Fibroblast of lung (primary cell): ENCODE data around the gene ERICH4. TPM values are rescaled to one million over a fixed set of nuclear protein-coding genes. Genes with fewer than 3 reads are reported as not detected.

ENCODE experiments used
- DNase-seq, 2 donors: peaks; one replicate each; pipeline versions ENCODE4 v3.0.0 to v3.0.0-alpha.2; 2010; ENCODE audit warnings: low read depth in 2 of 2
- H2AFZ ChIP-seq: 2 replicates; pipeline ENCODE4 v1.5.1; 2012; ENCODE audit warnings: low read length, control low read depth, inconsistent platforms
- H3K27ac ChIP-seq: 2 replicates; pipeline ENCODE4 v1.5.1; 2011; ENCODE audit warnings: low read length, control low read depth; ENCODE audit not compliant: insufficient read depth
- H3K27me3 ChIP-seq: 2 replicates; pipeline ENCODE4 v1.5.1; 2011; ENCODE audit warnings: mild to moderate bottlenecking, low read length; ENCODE audit not compliant: control insufficient read depth, insufficient read depth
- H3K36me3 ChIP-seq: 2 replicates; pipeline ENCODE4 v1.5.1; 2011; ENCODE audit warnings: low read length; ENCODE audit not compliant: control insufficient read depth, insufficient read depth
- H3K4me1 ChIP-seq: 2 replicates; pipeline ENCODE4 v1.5.1; 2011; ENCODE audit warnings: low read length; ENCODE audit not compliant: control insufficient read depth, insufficient read depth; ENCODE audit errors: extremely low read depth
- H3K4me2 ChIP-seq: 2 replicates; pipeline ENCODE4 v1.5.1; 2011; ENCODE audit warnings: low read length, control low read depth; ENCODE audit not compliant: insufficient read depth; ENCODE audit errors: extremely low read depth
- H3K4me3 ChIP-seq, 4 experiments: fragments of 200-600 bp in 1 of 4; sonication (generic) in 1 of 4; replicated peaks in 1 of 4; 2 replicates each; pipeline ENCODE4 v1.5.1; 2011 to 2016; ENCODE audit warnings: low read length in 4 of 4, low read depth in 3 of 4, mild to moderate bottlenecking in 3 of 4, control low read depth in 2 of 4, inconsistent platforms in 1 of 4, mixed read lengths in 1 of 4; ENCODE audit not compliant: insufficient read depth in 1 of 4; ENCODE audit errors: control extremely low read depth in 1 of 4
- H3K79me2 ChIP-seq: 2 replicates; pipeline ENCODE4 v1.5.1; 2012; ENCODE audit warnings: mild to moderate bottlenecking, low read length, inconsistent platforms; ENCODE audit not compliant: control insufficient read depth, insufficient read depth
- H3K9ac ChIP-seq: 2 replicates; pipeline ENCODE4 v1.5.1; 2011; ENCODE audit warnings: mild to moderate bottlenecking, low read length, control low read depth; ENCODE audit not compliant: insufficient read depth
- H3K9me3 ChIP-seq: 2 replicates; pipeline ENCODE4 v1.5.1; 2012; ENCODE audit warnings: low read depth, low read length; ENCODE audit not compliant: control insufficient read depth, insufficient read depth
- H4K20me1 ChIP-seq: 2 replicates; pipeline ENCODE4 v1.5.1; 2011; ENCODE audit warnings: low read length; ENCODE audit not compliant: control insufficient read depth, insufficient read depth; ENCODE audit errors: extremely low read depth
- EZH2 ChIP-seq: IDR thresholded peaks from 2 replicates; pipeline ENCODE4 v1.5.1; 2012; ENCODE audit warnings: low read length, control low read depth, mild to moderate bottlenecking; ENCODE audit errors: missing control alignments
- polyA minus RNA-seq: library from RNA; depleted of rRNA, polyadenylated mRNA; stranded (reverse); fragments of >200 nt; gene quantifications from 2 replicates; pipeline ENCODE4 v1.2.3, GENCODE V29; 2011; ENCODE audit warnings: low replicate concordance
- polyA plus RNA-seq, 2 donors: library from polyadenylated mRNA; depleted of rRNA in 1 of 2; stranded (reverse) in 1 of 2; unstranded in 1 of 2; fragments of >200 nt; gene quantifications; 2 replicates each; pipeline ENCODE4 v1.2.1, GENCODE V29; 2011 to 2012; ENCODE audit warnings: missing spikeins in 1 of 2
- total RNA-seq: library from RNA; depleted of rRNA; stranded (reverse); fragments of >200 nt; gene quantifications from 2 replicates; pipeline ENCODE4 v1.2.1, GENCODE V29; 2014
- TF ChIP-seq, protein P1 (sequence below), 2 donors: IDR thresholded peaks in 1 of 2; conservative IDR thresholded peaks in 1 of 2; 1 replicate in 1 of 2; 2 replicates in 1 of 2; pipeline ENCODE4 v1.5.1; 2011 to 2012; ENCODE audit warnings: low read length in 2 of 2, control low read depth in 1 of 2, inconsistent platforms in 1 of 2, low read depth in 1 of 2, mild to moderate bottlenecking in 1 of 2

ERICH4 gene, protein sequence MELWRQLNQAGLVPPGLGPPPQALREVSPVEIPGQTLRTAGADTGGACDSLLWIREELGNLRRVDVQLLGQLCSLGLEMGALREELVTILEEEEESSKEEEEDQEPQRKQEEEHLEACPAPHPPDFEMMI
- not detected in 2 replicates for total RNA-seq
- polyA plus RNA-seq: not detected in 2 replicates
- not detected in 2 replicates for polyA plus RNA-seq (2012)
- not detected in 2 replicates for polyA minus RNA-seq

DNA sequence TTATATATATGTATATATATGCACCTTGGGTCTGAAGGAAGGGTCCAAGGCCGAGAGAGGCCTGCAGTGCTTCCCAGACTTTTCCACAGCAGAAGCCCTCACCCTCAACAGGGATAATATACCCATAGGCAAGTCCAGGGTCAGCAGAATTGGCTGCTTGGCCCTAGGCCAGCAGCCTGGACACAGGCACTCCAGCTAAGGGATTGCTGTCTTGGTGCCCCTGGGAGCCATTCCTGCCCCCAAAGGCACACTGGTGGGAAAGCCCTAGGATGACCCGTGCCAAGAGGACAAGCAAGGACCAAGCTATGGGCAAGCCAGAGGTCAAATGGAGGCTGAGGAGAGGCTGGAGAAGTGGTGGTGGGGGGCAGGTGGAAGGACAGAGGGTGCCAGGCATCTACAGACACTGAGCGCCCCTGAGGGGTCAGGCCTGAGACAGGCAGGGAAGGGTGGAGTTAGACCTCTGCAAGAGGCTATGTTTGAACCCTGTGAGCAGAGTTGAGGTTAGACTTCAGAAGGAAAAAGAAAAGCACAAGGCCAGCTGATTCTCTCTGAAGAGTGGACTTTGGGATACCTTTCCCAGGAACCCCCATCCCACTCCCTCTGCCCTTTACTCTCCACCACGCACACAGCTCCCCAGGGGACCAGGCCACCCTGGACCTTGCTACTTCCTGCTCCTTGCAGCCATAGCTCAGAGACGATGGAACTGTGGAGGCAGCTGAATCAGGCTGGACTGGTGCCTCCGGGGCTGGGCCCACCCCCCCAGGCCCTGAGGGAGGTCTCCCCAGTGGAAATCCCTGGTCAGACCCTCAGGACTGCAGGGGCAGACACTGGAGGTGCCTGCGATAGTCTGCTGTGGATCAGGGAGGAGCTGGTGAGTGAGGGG lies at the start of gene ERICH4:
ERICH4 (plus strand) TSS at position 684 of the 883 bp plus-strand sequence; CDS start at position 698, 14 bp downstream.
- no peak for DNase-seq
- Histone ChIP-seq H3K79me2 (peaks cover 3% of the 10 kb centered on the region), H3K36me3 (peaks cover 2% of the 10 kb centered on the region), H3K4me1 (no peaks in the 10 kb centered on the region), H3K4me2 (no peak within 1 kb of the TSS), H4K20me1 (no peaks in the 10 kb centered on the region), H3K27me3 (peaks cover 7% of the 10 kb centered on the region), H3K27ac (no peak within 1 kb of the TSS), H3K9me3 (no peaks in the 10 kb centered on the region), H3K9ac (no peak within 1 kb of the TSS), H3K4me3 (no peak within 1 kb of the TSS), H2AFZ (no peak within 1 kb of the TSS)
- no peak for TF ChIP-seq EZH2
- TF ChIP-seq, protein P1, sequence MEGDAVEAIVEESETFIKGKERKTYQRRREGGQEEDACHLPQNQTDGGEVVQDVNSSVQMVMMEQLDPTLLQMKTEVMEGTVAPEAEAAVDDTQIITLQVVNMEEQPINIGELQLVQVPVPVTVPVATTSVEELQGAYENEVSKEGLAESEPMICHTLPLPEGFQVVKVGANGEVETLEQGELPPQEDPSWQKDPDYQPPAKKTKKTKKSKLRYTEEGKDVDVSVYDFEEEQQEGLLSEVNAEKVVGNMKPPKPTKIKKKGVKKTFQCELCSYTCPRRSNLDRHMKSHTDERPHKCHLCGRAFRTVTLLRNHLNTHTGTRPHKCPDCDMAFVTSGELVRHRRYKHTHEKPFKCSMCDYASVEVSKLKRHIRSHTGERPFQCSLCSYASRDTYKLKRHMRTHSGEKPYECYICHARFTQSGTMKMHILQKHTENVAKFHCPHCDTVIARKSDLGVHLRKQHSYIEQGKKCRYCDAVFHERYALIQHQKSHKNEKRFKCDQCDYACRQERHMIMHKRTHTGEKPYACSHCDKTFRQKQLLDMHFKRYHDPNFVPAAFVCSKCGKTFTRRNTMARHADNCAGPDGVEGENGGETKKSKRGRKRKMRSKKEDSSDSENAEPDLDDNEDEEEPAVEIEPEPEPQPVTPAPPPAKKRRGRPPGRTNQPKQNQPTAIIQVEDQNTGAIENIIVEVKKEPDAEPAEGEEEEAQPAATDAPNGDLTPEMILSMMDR (conservative IDR thresholded peaks at IDR 0.05 in 1 of 2, IDR thresholded peaks at IDR 0.05 in 1 of 2; ENCODE audit: low read depth in 1 of 2, low read length in 2 of 2): no peak

DNA sequence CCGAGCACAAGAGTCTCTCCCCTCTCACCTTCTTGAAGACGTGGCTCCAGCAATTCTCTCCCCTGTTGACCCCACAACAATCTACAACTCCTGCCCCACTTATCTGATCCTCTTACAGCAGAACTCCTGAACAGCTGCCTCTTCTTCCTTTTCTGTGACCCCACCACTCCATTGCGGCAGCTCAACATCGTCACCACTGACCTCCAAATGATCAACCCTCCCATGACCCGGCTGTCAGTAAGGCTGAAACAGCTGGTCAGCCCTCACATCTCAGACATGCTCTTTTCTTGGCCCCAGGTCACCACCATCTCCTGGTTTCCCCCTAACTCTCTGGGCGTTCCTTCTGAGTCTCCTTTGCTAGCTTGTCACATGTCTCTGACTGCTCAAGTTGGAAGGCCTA lies 47.6 kb upstream of the ERICH4 start:
- Histone ChIP-seq H3K4me1 (peaks cover 4% of the 10 kb centered on the region), H3K9ac (no peak overlapping the region), H3K4me3 (no peak overlapping the region), H2AFZ (no peak overlapping the region), H3K9me3 (no peaks in the 10 kb centered on the region), H3K79me2 (peaks cover 7% of the 10 kb centered on the region), H3K27ac (no peak overlapping the region), H3K4me2 (no peak overlapping the region), H3K36me3 (no peaks in the 10 kb centered on the region), H4K20me1 (no peaks in the 10 kb centered on the region), H3K27me3 (no peaks in the 10 kb centered on the region)
- no peak for DNase-seq
- no peak for TF ChIP-seq EZH2
- TF ChIP-seq, protein P1 (conservative IDR thresholded peaks at IDR 0.05 in 1 of 2, IDR thresholded peaks at IDR 0.05 in 1 of 2; ENCODE audit: low read depth in 1 of 2, low read length in 2 of 2): no peak
